Colonic mucosa (tissue), 4 donors: ENCODE measurements around the gene ZNF574. TPM values are rescaled to one million over a fixed set of nuclear protein-coding genes. Genes with fewer than 3 reads are reported as not detected.

Experiments used
- DNase-seq: peaks from one replicate; pipeline ENCODE4 v3.0.0-alpha.2; 2020
- H3K27ac ChIP-seq: fragments of 200-600 bp; one replicate; pipeline ENCODE4 v1.8.0; 2021
- H3K27me3 ChIP-seq: fragments of 200-600 bp; one replicate; pipeline ENCODE4 v1.8.0; 2021
- H3K36me3 ChIP-seq: fragments of 200-600 bp; one replicate; pipeline ENCODE4 v1.8.0; 2021
- H3K4me1 ChIP-seq: fragments of 200-600 bp; one replicate; pipeline ENCODE4 v1.8.0; 2021; ENCODE audit warnings: mild to moderate bottlenecking
- H3K4me3 ChIP-seq: fragments of 200-600 bp; one replicate; pipeline ENCODE4 v1.8.0; 2021
- H3K9ac ChIP-seq, 2 donors: one replicate each; pipeline ENCODE4 v1.7.0; 2013; ENCODE audit warnings: control low read depth in 2 of 2, low read depth in 2 of 2, low read length in 2 of 2
- H3K9me3 ChIP-seq: fragments of 200-600 bp; one replicate; pipeline ENCODE4 v1.8.0; 2021
- CTCF ChIP-seq: fragments of 200-600 bp; IDR thresholded peaks from one replicate; pipeline ENCODE4 v1.8.0; 2022; ENCODE audit warnings: antibody characterized with exemption, mild to moderate bottlenecking
- intact Hi-C: fragments of 100-400 bp; cut with DNase I; formaldehyde crosslinking; loops from one replicate; pipeline ENCODE4 v1.14.1; 2022
- total RNA-seq, 2 donors: library from RNA; stranded (reverse); fragmentation: NEBNext Ultra II Directional in 1 of 2; extraction: Animal tissue kit (Norgen Biotek cat#: 25700) in 1 of 2; gene quantifications; one replicate each; pipeline ENCODE4 v1.2.1, GENCODE V29; 2021
- donor health status: healthy.
- donor health status: DM: no; HTN: no; CAD: no.
- donor health status: DM: no; HTN: no; CAD: no.

The ZNF574 gene
- total RNA-seq, 2 donors from 2014 or later = 14.7 to 15.9 TPM

- H3K9me3 ChIP-seq = no peaks in the 10 kb centered on the region
- intact Hi-C loops = no loop called here
- TF ChIP-seq CTCF = no peak
- no peak for DNase-seq
- H3K27me3 ChIP-seq = no peaks in the 10 kb centered on the region
- no peak overlapping the region for H3K9ac ChIP-seq
- no peak overlapping the region for H3K27ac ChIP-seq
- H3K36me3 ChIP-seq = no peaks in the 10 kb centered on the region
- H3K4me3 ChIP-seq = no peak overlapping the region
- H3K4me1 ChIP-seq = no peaks in the 10 kb centered on the region
Observed at GRCh38 chr19:42124386-42124901, 48.5 kb downstream of the ZNF574 start.

DNA sequence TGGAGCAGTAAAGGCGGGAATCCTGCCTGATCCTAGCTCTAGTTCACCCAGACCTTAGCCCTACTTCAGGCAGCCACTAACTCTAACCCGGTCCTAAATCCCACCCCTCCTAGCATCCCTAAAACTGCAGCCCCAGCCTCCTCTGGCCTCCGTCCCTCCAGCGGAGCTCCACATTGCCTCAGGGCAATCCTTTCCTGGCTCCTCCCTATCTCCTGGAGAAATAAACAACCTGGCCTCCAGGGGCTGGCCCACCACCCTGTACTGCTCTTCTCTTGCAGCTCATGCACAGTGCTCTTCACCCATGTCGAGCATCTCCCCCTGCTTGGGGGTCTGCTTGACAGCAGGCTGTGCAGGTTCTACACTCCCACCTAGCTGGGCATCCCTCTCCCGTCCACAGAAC lies 49.6 kb downstream of the ZNF574 start:
- Histone ChIP-seq H3K9me3 (no peaks in the 10 kb centered on the region), H3K27ac (no peak overlapping the region), H3K4me1 (no peaks in the 10 kb centered on the region), H3K4me3 (no peak overlapping the region), H3K9ac (no peak overlapping the region), H3K36me3 (no peaks in the 10 kb centered on the region), H3K27me3 (no peaks in the 10 kb centered on the region)
- intact Hi-C loops = no loop called here
- no peak for DNase-seq
- TF ChIP-seq CTCF = no peak

DNA sequence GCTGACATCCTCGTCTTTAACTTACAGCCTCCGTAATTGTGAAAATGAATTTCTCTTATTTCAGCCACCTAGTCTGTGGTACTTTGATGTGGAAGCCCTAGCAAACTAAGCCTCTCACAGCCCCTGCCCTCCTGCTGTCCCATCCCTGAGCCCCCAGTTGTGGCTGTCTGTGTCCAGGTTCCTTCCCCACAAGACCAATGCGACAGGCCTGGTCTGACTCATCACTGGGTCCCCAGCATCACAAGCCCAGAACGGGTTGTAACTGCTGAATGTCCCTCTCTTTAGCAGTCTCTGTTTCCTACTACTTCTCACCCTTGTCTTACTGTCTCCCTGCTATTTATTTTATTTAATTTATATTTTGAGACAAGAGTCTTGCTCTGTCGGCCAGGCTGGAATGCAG lies 50.6 kb downstream of the ZNF574 start:
- H3K27me3 ChIP-seq = no peaks in the 10 kb centered on the region
- no peak overlapping the region for H3K4me3 ChIP-seq
- intact Hi-C loops = no loop called here
- no peak for TF ChIP-seq CTCF
- no peaks in the 10 kb centered on the region for H3K36me3 ChIP-seq
- H3K9ac ChIP-seq = no peak overlapping the region
- DNase-seq = no peak
- H3K4me1 ChIP-seq = no peaks in the 10 kb centered on the region
- H3K9me3 ChIP-seq = no peaks in the 10 kb centered on the region
- H3K27ac ChIP-seq = no peak overlapping the region

DNA sequence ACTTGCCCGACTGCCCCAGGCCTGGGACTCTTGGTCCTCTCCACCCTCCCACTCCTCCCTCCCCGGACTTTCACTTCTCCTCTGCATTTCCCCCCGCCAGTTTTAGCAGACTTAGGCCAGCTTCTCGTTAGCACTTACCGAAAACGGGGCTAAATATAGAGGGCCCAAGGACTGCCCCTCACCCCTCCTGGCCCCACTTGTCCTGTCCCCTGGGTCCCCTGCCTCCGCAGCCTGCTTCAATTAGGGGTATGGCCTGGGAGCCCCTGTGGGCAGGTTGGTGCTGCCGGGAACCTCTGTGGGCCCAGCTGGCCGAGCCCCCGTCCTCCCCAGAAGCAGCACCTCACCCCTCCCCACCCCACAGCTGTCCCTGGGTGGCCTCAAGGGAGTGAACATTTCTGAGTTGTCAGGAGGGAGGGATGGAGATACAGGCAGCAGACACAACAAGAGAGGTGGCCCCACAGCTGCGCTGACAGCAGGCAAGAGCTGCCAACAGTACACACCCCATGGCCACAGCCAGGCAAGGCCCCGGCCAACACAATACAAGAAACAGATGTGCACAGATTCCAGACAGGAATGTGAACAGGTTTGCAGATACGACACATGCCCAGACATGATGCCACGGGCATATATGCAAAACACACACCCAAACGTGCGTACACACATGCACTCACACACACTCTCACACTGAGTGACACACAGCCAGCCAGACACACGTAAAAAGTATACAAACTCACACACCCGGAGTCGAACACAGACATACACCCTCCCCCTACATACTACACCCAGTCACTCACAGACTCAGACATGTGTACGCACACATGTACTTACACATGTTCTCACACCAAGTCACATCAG lies 53.7 kb downstream of the ZNF574 start:
- intact Hi-C loops = loop anchor here (5.0 to 10.0 kb wide), 2 partner anchors 118 to 195 kb away; partner anchors contain the start of gene MEGF8
- peak; percentile 31 for DNase-seq
- H3K4me3 ChIP-seq = no peak overlapping the region
- H3K9me3 ChIP-seq = no peaks in the 10 kb centered on the region
- no peak overlapping the region for H3K27ac ChIP-seq
- H3K27me3 ChIP-seq = peaks cover 14% of the 10 kb centered on the region
- TF ChIP-seq CTCF = no peak
- H3K4me1 ChIP-seq = peaks cover 3% of the 10 kb centered on the region
- no peak overlapping the region for H3K9ac ChIP-seq
- H3K36me3 ChIP-seq = no peaks in the 10 kb centered on the region

GRCh38 chr19:42130254-42130573 lies 54.2 kb downstream of the ZNF574 start:
- H3K36me3 ChIP-seq = no peaks in the 10 kb centered on the region
- no peak for DNase-seq
- peaks cover 14% of the 10 kb centered on the region for H3K27me3 ChIP-seq
- peaks cover 3% of the 10 kb centered on the region for H3K4me1 ChIP-seq
- intact Hi-C loops = loop anchor here (5.0 to 10.0 kb wide), 2 partner anchors 117 to 195 kb away; partner anchors contain the start of gene MEGF8
- H3K4me3 ChIP-seq = no peak overlapping the region
- no peak overlapping the region for H3K27ac ChIP-seq
- TF ChIP-seq CTCF = no peak
- no peaks in the 10 kb centered on the region for H3K9me3 ChIP-seq
- H3K9ac ChIP-seq = no peak overlapping the region

Other genes with a start within 250 kb of the ZNF574 start
- gene LYPD4, start 231.5 kb upstream of the ZNF574 start, total RNA-seq = not detected
- not detected for gene DMRTC2, start 231.1 kb upstream of the ZNF574 start, total RNA-seq
- 1,000 to 10,000 TPM; 1,710 to 2,039 TPM for gene RPS19, start 215.9 kb upstream of the ZNF574 start, total RNA-seq
- gene CD79A, start 198.9 kb upstream of the ZNF574 start, total RNA-seq = 1 to 10 TPM; 3.5 to 3.8 TPM
- gene ARHGEF1, start 193.0 kb upstream of the ZNF574 start, total RNA-seq = 10 to 100 TPM; 64.1 to 98.7 TPM
- gene ERFL, start 147.7 kb upstream of the ZNF574 start, total RNA-seq = under 1 TPM; 0.42 to 0.47 TPM
- 100 to 1,000 TPM; 172 to 197 TPM for gene RABAC1, start 116.8 kb upstream of the ZNF574 start, total RNA-seq
- 1 to 10 TPM in 1 of 2 donors, under 1 TPM in 1; 0.35 to 1.9 TPM for gene ATP1A3, start 81.9 kb upstream of the ZNF574 start, total RNA-seq
- gene GRIK5, start 6.0 kb upstream of the ZNF574 start, total RNA-seq = 1 to 10 TPM in 1 of 2 donors, under 1 TPM in 1; 0.62 to 2.3 TPM
- gene POU2F2, start 56.3 kb downstream of the ZNF574 start, total RNA-seq = 1 to 10 TPM; 2.1 to 4.0 TPM
- gene DEDD2, start 141.5 kb downstream of the ZNF574 start, total RNA-seq = 10 to 100 TPM; 27.0 to 33.8 TPM
- gene ZNF526, start 144.1 kb downstream of the ZNF574 start, total RNA-seq = 10 to 100 TPM in 1 of 2 donors, 1 to 10 TPM in 1; 9.3 to 12.8 TPM
- 10 to 100 TPM; 47.8 to 51.8 TPM for gene GSK3A, start 166.4 kb downstream of the ZNF574 start, total RNA-seq
- gene ERF, start 179.0 kb downstream of the ZNF574 start, total RNA-seq = 10 to 100 TPM; 46.7 to 57.3 TPM
- gene CIC, start 193.1 kb downstream of the ZNF574 start, total RNA-seq = 10 to 100 TPM; 47.8 to 54.6 TPM
- 1 to 10 TPM in 1 of 2 donors, under 1 TPM in 1; 0.32 to 1.0 TPM for gene PRR19, start 226.0 kb downstream of the ZNF574 start, total RNA-seq
- gene PAFAH1B3, start 226.5 kb downstream of the ZNF574 start, total RNA-seq = 10 to 100 TPM; 42.5 to 53.0 TPM
- gene TMEM145, start 237.1 kb downstream of the ZNF574 start, total RNA-seq = under 1 TPM; 0.24 to 0.94 TPM
- 10 to 100 TPM; 13.4 to 16.5 TPM for gene MEGF8, start 249.5 kb downstream of the ZNF574 start, total RNA-seq